WERI-Rb-1 (cell line): ENCODE data around the gene PFDN4.

Experiments used
- DNase-seq: peaks from one replicate; pipeline ENCODE4 v3.0.0-alpha.2; 2020
- H3K27ac ChIP-seq: fragments of 250-450 bp; sonication (Bioruptor Pico); 2 replicates; pipeline ENCODE4 v1.5.1; 2020; ENCODE audit warnings: mild to moderate bottlenecking, moderate library complexity
- H3K27me3 ChIP-seq: fragments of 250-450 bp; sonication (Bioruptor Pico); 2 replicates; pipeline ENCODE4 v1.5.1; 2021; ENCODE audit warnings: mild to moderate bottlenecking, low read depth, moderate library complexity; ENCODE audit not compliant: insufficient read depth, severe bottlenecking
- H3K36me3 ChIP-seq: fragments of 250-450 bp; sonication (Bioruptor Pico); 2 replicates; pipeline ENCODE4 v1.5.1; 2020; ENCODE audit warnings: mild to moderate bottlenecking, moderate library complexity
- H3K4me3 ChIP-seq: 2 replicates; pipeline ENCODE4 v1.5.1; 2011; ENCODE audit warnings: low read depth, mild to moderate bottlenecking, control low read depth, low read length
- H3K9me3 ChIP-seq: fragments of 250-450 bp; sonication (Bioruptor Pico); 2 replicates; pipeline ENCODE4 v1.5.1; 2021; ENCODE audit warnings: mild to moderate bottlenecking, moderate library complexity; ENCODE audit not compliant: severe bottlenecking
- CTCF ChIP-seq: IDR thresholded peaks from 2 replicates; pipeline ENCODE4 v1.5.1; 2011; ENCODE audit warnings: low read depth, mild to moderate bottlenecking, control low read depth, inconsistent platforms, low read length

Gene PFDN4

DNA sequence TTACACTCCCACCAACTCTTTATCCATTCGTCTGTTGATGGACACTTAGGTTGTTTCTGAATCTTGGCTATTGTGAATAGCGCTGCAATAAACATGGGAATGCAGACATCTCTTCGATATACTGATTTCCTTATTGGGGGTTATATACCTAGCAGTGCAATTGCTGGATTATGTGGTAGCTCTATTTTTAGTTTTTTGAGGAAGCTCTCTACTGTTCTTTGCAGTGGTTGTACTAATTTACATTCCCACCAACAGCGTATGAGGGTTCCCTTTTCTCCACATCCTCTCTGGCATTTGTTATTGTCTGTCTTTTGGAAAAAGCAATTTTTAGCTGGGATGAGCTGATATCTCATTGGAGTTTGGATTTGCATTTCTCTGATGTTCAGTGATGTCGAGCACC lies 4.6 kb upstream of the PFDN4 start:
- H3K4me3 ChIP-seq, result no peak overlapping the region
- no peak for TF ChIP-seq CTCF
- H3K27me3 ChIP-seq, result peaks cover 66% of the 10 kb centered on the region
- no peaks in the 10 kb centered on the region for H3K36me3 ChIP-seq
- no peak for DNase-seq
- no peak overlapping the region for H3K27ac ChIP-seq
- no peaks in the 10 kb centered on the region for H3K9me3 ChIP-seq

- DNase-seq, result no peak
- Histone ChIP-seq H3K27ac (no peak overlapping the region), H3K9me3 (no peaks in the 10 kb centered on the region), H3K4me3 (no peak overlapping the region), H3K27me3 (peaks cover 59% of the 10 kb centered on the region), H3K36me3 (no peaks in the 10 kb centered on the region)
- TF ChIP-seq CTCF, result no peak
Observed at GRCh38 chr20:54204063-54204462, 3.8 kb upstream of the PFDN4 start.

- Histone ChIP-seq H3K27ac (no peak overlapping the region), H3K36me3 (no peaks in the 10 kb centered on the region), H3K27me3 (peaks cover 54% of the 10 kb centered on the region), H3K9me3 (no peaks in the 10 kb centered on the region), H3K4me3 (no peak overlapping the region)
- TF ChIP-seq CTCF, result no peak
- DNase-seq, result no peak
Observed at GRCh38 chr20:54204481-54204880, 3.4 kb upstream of the PFDN4 start.

DNA sequence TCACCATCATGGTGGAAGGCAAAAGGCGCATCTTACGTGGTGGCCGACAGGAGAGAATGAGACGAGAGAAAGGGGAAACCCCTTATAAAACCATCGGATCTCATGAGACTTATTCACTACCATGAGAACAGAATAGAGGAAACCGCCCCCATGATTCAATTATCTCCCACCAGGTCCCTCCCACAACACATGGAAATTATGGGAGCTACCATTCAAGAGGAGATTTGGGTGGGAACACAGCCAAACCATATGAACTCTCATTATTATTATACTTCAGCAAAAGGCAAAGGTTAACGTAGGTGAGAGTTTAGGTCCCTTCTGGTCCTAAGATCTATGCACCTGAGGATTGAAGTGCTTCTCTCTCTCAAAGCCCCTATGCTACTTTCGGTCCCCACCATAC lies 2.4 kb upstream of the PFDN4 start:
- no peak for TF ChIP-seq CTCF
- Histone ChIP-seq H3K27ac (no peak overlapping the region), H3K36me3 (no peaks in the 10 kb centered on the region), H3K27me3 (peaks cover 46% of the 10 kb centered on the region), H3K4me3 (no peak overlapping the region), H3K9me3 (no peaks in the 10 kb centered on the region)
- no peak for DNase-seq

GRCh38 chr20:54207053-54207742 lies 689 bp upstream of the PFDN4 start:
- Histone ChIP-seq H3K27ac (no peak overlapping the region), H3K27me3 (peaks cover 32% of the 10 kb centered on the region), H3K9me3 (no peaks in the 10 kb centered on the region), H3K4me3 (no peak overlapping the region), H3K36me3 (no peaks in the 10 kb centered on the region)
- no peak for TF ChIP-seq CTCF
- DNase-seq, result no peak

DNA sequence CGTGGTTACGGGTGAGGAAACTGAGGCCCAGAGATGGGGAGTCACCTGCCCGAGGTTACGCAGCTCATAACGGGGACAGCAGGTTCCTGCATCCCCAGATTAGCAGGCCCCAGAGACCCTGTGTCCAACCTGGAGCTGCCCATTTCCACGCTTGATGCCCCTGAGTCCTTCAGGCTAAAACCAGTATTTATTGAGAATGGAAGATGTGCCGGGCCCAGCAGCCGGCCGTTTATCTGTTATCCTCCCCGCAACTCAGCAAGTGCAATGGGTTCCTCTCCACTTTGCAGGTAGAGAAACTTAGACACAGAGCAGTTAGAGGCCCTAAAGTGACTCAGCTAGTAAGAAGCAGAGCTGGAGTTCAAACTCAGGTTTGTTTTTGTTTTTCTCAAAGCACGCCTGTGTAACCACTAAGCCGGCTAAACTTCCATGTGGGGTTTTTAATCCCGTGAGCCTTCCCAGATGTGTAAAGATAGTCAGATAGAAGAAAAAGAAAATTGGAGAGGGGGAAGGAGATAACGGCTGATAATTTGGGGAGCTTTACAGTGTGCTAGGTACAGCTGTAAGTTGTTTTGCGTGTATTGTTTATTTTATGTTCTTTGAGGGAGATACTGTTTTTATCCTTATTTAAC lies 775 bp downstream of the PFDN4 start:
- peak; percentile 19 for DNase-seq
- H3K27ac ChIP-seq, result peak overlapping the region; percentile 97
- peak overlapping the region; percentile 88 for H3K4me3 ChIP-seq
- H3K36me3 ChIP-seq, result no peaks in the 10 kb centered on the region
- H3K9me3 ChIP-seq, result no peaks in the 10 kb centered on the region
- TF ChIP-seq CTCF, result no peak
- H3K27me3 ChIP-seq, result peaks cover 29% of the 10 kb centered on the region
